IPS-NIHi7 (cell line): ENCODE results near the gene DYNLT2B.
"Not testable (repeated sequence)": the region's sequence is repeated elsewhere in the genome, so short reads cannot be mapped to it uniquely, and the experiment has no call there.

ENCODE experiments used
- DNase-seq: peaks from one replicate; pipeline ENCODE4 v3.0.0; 2012; ENCODE audit warnings: mixed read lengths; ENCODE audit errors: extremely low spot score

Gene DYNLT2B

DNA sequence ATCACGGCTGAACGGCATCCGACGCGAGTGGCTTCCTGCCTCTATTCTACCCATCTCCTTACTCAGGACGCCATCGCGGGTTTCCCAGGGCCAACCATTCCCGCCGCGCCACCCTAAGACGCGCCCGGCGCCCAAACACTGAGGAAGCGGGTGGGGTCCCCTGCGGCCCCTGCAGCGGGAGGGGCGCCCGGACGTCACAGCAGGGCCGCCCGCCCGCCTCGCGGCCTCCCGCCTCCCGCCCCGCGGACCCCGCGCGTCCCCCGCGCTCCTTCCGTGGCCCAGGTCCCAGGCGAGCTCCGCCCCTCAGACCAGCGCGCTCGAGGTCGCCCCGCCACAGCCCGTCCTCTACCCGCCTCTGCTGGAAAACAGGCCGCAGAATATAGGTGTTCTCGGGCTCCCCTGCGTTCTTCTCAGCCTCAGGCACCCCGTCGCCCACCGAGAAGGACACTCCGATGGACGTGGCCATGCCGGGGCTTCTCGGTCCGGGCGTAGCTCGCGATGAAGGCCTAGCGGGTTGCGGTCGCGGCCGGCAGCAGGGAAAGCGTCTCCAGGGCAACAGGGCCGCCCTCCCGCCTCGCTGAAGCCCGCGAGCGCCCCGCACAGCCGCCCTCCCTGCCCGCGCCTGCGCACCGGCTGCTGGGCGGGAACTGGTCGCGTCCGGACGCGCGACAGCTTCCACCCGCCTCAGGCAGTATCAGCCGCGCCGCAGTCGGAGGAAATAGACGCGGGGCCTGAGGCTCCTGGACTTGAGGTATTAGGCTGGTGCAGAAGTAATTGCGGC, at the start of gene DYNLT2B:
TSS of gene DYNLT2B (minus strand) at position 554 of the 781 bp plus-strand sequence. CDS start at position 466, 88 bp downstream.
- DNase-seq, result peak; percentile 100

GRCh38 chr3:196365736-196366135, 47.7 kb upstream of the DYNLT2B start:
- no peak for DNase-seq

GRCh38 chr3:196360586-196360985, 42.5 kb upstream of the DYNLT2B start:
- DNase-seq, result no peak

DNA sequence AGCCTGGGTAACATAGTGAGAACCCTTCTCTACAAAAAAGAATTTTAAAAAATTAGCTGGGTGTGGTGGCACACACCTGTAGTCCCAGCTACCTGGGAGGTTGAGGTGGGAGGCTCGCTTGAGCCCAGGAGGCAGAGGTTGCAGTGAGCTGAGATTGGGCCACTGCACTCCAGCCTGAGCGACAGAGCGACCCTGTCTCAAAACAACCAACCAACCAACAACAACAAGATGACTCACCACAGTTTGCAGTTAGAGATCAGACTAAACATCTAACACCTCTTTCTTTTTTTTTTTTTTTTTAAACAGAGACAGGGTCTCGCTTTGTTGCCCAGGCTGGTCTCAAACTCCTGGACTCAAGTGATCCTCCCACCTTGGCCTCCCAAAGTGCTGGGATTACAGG, 40.5 kb upstream of the DYNLT2B start:
- not testable (repeated sequence) for DNase-seq

DNA sequence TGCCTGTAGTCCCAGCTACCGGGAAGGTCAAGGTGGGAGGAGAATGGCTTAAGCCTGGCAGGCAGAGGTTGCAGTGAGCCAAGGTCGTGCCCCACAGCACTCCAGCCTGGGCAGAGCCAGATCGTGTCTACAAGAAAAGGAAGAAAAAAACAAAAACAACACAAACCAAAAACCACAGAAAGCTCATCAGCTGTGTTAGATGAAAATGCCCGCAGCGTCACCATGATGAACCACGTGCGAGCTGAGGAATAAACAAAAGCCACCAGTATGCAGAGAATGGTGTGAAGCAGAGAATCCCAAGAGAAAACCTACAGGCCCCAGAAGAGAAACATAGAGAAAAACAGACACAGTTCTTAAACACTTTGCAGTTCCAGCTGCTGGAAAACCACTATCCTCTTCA, 39.9 kb upstream of the DYNLT2B start:
- no peak for DNase-seq

GRCh38 chr3:196356556-196356955, 38.5 kb upstream of the DYNLT2B start:
- DNase-seq, result no peak

DNA sequence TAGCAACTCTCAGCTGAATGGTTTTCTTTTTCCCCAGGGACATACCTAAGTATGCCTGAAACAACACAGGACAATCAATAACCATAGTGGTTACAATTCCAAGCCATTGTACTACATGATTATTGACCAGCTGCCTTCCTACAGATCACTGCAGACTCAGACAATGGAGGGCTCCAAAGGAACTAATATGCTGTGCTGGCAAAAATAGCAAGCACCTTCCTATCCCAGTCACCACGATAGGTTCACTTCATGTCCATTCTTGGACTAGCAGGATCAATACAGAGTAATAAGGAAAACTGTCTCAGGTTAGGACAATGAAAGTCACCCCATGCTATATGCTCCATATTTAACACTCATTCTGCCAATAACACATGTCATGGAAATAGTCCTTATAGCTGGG, 37.6 kb upstream of the DYNLT2B start:
- no peak for DNase-seq

GRCh38 chr3:196354132-196354531, 36.1 kb upstream of the DYNLT2B start:
- no peak for DNase-seq

- no peak for DNase-seq
Observed at GRCh38 chr3:196351541-196351940, 33.5 kb upstream of the DYNLT2B start.

GRCh38 chr3:196350067-196350466, 32.0 kb upstream of the DYNLT2B start:
- no peak for DNase-seq

DNA sequence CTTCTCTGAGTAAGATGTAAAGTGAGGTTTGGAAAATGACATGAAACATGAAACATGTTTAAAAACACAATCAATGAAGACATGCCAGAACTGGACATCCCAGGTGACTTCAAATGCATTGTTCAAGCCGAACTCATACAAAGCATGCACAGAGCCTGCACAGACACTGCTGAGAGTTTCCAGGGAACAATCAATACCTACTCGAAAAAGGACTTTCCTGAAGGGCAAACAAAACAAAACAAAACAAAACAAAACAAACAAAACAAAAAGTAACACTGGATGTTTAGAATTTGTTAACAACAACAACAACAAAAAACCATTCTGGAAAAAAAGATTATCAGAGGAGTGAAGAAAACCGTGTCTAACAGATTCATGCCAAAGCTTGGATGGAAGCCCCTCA, 30.7 kb upstream of the DYNLT2B start:
- DNase-seq, result no peak

DNA sequence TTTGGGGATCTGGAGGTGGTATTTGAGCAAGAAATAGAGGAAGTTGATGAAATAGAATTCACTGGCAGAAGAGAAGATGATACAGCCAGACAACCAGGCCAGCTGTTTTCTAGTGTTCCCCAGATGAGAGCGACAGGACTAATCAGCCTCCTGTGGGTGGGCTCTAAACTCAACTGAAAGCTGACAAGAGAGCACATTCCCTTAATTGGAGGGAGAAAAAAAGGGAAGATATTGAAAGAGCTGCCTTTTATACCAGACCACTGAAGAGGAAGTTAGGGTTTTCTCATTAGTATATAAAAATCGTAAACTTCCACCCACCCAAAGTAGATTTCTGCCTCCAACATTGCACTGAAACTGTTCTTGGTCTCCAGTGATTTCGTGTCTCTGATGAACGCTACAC, 26.6 kb upstream of the DYNLT2B start:
- DNase-seq, result no peak

GRCh38 chr3:196343917-196344316, 25.9 kb upstream of the DYNLT2B start:
- not testable (repeated sequence) for DNase-seq

- no peak for DNase-seq
Observed at GRCh38 chr3:196341137-196341536, 23.1 kb upstream of the DYNLT2B start.

DNA sequence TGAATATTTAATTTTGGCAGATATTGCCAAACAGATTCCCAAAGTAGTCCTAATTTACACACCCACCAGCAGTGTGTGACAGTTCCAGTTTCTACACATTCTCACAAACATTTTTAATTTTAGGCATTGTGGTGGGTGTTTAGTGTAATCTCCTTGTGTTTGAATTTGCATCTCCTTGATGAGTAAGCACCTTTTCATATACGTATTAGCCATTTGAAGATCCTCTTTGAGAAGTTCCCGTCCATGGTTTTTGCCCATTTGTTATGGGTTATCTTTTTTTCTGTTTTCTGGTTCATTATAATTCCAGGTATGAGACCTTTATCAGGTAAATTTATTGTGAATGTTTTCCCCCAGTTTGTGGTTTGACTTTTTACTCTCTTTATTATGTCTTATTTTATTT, 22.4 kb upstream of the DYNLT2B start:
- no peak for DNase-seq

- no peak for DNase-seq
Observed at GRCh38 chr3:196339493-196340254, 21.6 kb upstream of the DYNLT2B start.

GRCh38 chr3:196339044-196339443, 21.0 kb upstream of the DYNLT2B start:
- DNase-seq, result no peak

DNA sequence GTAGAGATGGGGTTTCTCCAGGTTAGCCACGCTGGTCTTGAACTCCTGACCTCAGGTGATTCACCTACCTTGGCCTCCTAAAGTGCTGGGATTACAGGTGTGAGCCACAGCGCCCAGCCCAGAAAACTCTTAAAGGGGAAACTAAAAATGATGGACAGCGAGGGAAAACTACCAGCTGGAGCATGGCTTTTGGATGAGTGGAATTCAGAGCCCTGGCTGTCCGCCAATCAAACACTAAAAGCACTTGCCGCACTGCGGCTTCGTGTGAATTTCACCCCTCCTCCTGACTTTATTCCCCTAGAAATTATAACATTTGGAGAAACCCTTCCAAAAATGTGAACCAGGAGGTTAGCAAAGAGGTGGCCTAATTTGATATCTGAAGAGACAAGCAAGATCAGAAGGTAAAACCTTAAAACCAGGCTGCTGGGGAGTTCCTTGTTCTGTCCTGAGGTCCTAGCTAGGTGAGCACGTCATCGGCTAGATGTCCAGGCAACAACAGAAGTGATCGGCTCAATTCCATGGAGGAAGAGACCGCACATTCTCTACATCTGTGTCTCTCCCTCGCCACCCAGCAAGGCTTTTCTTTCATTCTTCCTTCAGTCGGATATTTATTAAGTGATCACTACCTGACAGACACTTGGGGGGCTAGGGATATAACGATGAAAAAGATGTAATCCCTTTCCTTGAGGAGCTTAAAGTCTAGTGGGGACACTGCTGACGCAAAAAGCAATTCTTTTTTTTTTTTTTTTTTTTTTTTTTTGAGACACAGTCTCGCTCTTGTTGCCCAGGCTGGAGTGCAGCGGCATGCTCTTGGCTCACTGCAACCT, 18.5 kb upstream of the DYNLT2B start:
- DNase-seq, result no peak

- no peak for DNase-seq
Observed at GRCh38 chr3:196335503-196335948, 17.5 kb upstream of the DYNLT2B start.

GRCh38 chr3:196334982-196335381, 16.9 kb upstream of the DYNLT2B start:
- DNase-seq, result no peak

DNA sequence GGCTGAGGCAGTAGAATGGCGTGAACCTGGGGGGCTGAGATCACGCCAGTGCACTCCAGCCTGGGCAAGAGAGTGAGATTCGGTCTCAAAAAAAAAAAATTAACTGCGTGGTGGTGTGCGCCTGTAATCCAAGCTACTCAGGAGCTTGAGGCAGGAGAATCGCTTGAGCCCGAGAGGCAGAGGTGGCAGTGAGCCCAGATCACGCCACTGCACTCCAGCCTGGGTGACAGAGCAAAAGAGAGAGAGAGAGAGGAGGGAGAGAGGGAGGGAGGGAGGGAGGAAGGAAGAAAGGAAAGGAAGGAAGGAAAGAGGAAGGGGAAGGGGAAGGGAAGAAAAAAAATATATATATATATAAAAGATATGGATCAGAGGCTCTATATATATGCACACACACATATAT, 14.1 kb upstream of the DYNLT2B start:
- DNase-seq, result no peak

DNA sequence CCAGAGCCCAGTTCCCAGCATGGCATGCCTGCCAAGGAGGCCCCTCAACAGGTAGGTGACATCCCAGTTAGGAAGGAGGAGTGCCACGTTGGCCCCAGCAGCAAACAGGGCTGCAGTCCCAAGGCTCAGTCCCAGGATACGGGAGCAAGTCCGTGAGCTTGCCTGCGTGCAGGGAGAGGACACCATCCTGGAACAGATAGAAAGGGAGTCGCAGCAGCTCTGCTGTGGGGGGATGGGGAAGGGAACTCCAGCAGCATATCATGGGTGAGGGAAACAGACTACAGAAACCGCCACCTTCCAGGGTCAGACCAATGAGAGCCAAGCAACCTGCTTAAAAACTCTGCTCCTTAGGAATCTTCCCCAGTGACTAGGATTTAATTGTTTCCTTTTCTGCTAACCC, 9.4 kb upstream of the DYNLT2B start:
- DNase-seq, result no peak
